SU-DHL-6 (cell line): ENCODE results near the gene HSD17B2.

Experiments used
- H2AFZ ChIP-seq: fragments of 200-600 bp; sonication (generic); 2 replicates; pipeline ENCODE4 v1.6.1; 2014; ENCODE audit warnings: low read depth, mild to moderate bottlenecking, moderate library complexity, mixed read lengths, antibody characterized with exemption, low read length; ENCODE audit not compliant: severe bottlenecking
- H3F3A ChIP-seq: fragments of 200-600 bp; shearing (Covaris generic); 2 replicates; pipeline ENCODE4 v1.6.0; 2016; ENCODE audit warnings: antibody characterized with exemption, mild to moderate bottlenecking; ENCODE audit not compliant: insufficient read depth
- H3K27ac ChIP-seq: fragments of 200-600 bp; sonication (generic); 2 replicates; pipeline ENCODE4 v1.5.1; 2016; ENCODE audit warnings: low read depth, mild to moderate bottlenecking, low read length, moderate library complexity, mixed read lengths
- H3K27me3 ChIP-seq: fragments of 200-600 bp; sonication (generic), shearing (Covaris generic); 2 replicates; pipeline ENCODE4 v1.6.0; 2014; ENCODE audit warnings: mild to moderate bottlenecking, low read length
- H3K36me3 ChIP-seq: fragments of 200-600 bp; sonication (generic); 2 replicates; pipeline ENCODE4 v1.6.1; 2014; ENCODE audit warnings: mild to moderate bottlenecking, low read length, mixed read lengths
- H3K4me2 ChIP-seq: fragments of 300-600, 200-600 bp; shearing (Covaris generic), sonication (generic); 2 replicates; pipeline ENCODE4 v1.6.0; 2014; ENCODE audit warnings: low read length, low read depth, mild to moderate bottlenecking; ENCODE audit not compliant: poor library complexity, severe bottlenecking
- H3K4me3 ChIP-seq: fragments of 200-600 bp; sonication (generic); 2 replicates; pipeline ENCODE4 v1.5.1; 2014; ENCODE audit warnings: antibody characterized with exemption, low read length, mild to moderate bottlenecking, mixed read lengths; ENCODE audit not compliant: insufficient read depth, poor library complexity, severe bottlenecking
- H3K79me2 ChIP-seq: fragments of 200-600 bp; sonication (generic); 2 replicates; pipeline ENCODE4 v1.6.1; 2014; ENCODE audit warnings: mild to moderate bottlenecking, low read length, moderate library complexity; ENCODE audit not compliant: insufficient read depth
- H3K9ac ChIP-seq: fragments of 200-600 bp; sonication (generic); 2 replicates; pipeline ENCODE4 v1.7.0; 2014; ENCODE audit warnings: mild to moderate bottlenecking, low read length
- H3K9me2 ChIP-seq: fragments of 200-600 bp; sonication (generic); replicated peaks from 2 replicates; pipeline ENCODE4 v1.6.1; 2014; ENCODE audit warnings: low read length; ENCODE audit not compliant: insufficient read depth
- H3K9me3 ChIP-seq: fragments of 200-600 bp; sonication (generic); 2 replicates; pipeline ENCODE4 v1.6.1; 2014; ENCODE audit warnings: low read length, mixed read lengths; ENCODE audit not compliant: insufficient read depth
- H4K20me1 ChIP-seq: fragments of 200-600 bp; sonication (generic); 2 replicates; pipeline ENCODE4 v1.6.1; 2014; ENCODE audit warnings: low read depth, mild to moderate bottlenecking, antibody characterized with exemption, low read length, moderate library complexity, mixed read lengths
- EZH2phosphoT487 ChIP-seq: fragments of 200-600 bp; sonication (generic), shearing (Covaris generic); conservative IDR thresholded peaks from 2 replicates; pipeline ENCODE4 v1.6.1; 2018; ENCODE audit warnings: mild to moderate bottlenecking, antibody characterized with exemption, low read length, moderate library complexity, mixed read lengths
- TF ChIP-seq, protein P1 (sequence below): fragments of 200-600 bp; sonication (generic); IDR thresholded peaks from one replicate; pipeline ENCODE4 v1.5.1; 2017; ENCODE audit warnings: antibody characterized with exemption, mild to moderate bottlenecking, low read length, moderate library complexity; ENCODE audit not compliant: insufficient read depth, poor library complexity, severe bottlenecking

Gene HSD17B2

DNA sequence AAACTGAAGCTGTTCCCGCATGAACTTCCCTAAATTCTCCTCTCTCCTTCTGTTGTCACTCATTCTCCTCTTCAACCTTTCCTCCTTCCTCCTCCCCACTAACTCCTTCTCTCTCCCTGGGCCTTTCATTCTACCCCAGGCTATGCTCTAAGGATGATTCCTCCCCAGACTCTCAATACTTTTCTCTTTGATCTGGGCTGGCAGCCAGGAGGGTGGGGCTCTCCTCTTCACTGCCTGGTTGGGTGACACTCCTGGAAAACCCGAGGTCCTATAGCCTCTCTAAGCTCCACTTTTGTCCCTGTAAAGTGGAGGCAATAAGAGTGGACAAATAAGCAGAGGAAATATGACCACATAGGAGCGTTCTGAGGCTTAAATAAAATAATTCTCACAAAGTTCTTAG is 46.2 kb downstream of the HSD17B2 start:
- H3K79me2 ChIP-seq = no peaks in the 10 kb centered on the region
- no peaks in the 10 kb centered on the region for H3F3A ChIP-seq
- no peak overlapping the region for H3K27ac ChIP-seq
- TF ChIP-seq EZH2phosphoT487 = no peak
- no peak overlapping the region for H3K9ac ChIP-seq
- no peaks in the 10 kb centered on the region for H3K9me3 ChIP-seq
- H3K36me3 ChIP-seq = no peaks in the 10 kb centered on the region
- H3K27me3 ChIP-seq = no peaks in the 10 kb centered on the region
- H3K9me2 ChIP-seq = no peaks in the 10 kb centered on the region
- no peak overlapping the region for H2AFZ ChIP-seq
- no peak overlapping the region for H3K4me3 ChIP-seq
- H4K20me1 ChIP-seq = no peaks in the 10 kb centered on the region
- no peak overlapping the region for H3K4me2 ChIP-seq

DNA sequence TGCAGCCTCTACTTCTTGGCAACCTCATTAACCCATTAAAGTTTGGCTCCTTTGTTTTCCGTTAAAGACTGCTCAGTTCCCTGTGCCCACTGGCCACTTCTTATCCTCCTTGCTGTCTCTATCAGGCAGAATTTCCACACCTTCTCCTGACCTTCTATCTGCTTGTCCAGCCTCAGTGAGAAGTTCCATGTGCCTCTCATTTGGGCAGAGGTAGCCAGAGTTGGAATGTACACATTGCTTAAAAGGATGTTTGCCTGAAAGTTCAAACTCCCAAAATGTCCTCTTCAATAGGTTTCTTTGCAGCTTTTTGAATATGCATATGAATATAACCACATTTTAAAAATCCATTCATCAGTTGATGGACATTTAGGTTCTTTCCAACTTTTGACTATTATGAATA is 47.0 kb downstream of the HSD17B2 start:
- H3K79me2 ChIP-seq = no peaks in the 10 kb centered on the region
- H3K36me3 ChIP-seq = no peaks in the 10 kb centered on the region
- no peaks in the 10 kb centered on the region for H3K27me3 ChIP-seq
- no peak overlapping the region for H2AFZ ChIP-seq
- no peak overlapping the region for H3K9ac ChIP-seq
- H3K4me2 ChIP-seq = no peak overlapping the region
- no peak for TF ChIP-seq EZH2phosphoT487
- TF ChIP-seq, protein P1, sequence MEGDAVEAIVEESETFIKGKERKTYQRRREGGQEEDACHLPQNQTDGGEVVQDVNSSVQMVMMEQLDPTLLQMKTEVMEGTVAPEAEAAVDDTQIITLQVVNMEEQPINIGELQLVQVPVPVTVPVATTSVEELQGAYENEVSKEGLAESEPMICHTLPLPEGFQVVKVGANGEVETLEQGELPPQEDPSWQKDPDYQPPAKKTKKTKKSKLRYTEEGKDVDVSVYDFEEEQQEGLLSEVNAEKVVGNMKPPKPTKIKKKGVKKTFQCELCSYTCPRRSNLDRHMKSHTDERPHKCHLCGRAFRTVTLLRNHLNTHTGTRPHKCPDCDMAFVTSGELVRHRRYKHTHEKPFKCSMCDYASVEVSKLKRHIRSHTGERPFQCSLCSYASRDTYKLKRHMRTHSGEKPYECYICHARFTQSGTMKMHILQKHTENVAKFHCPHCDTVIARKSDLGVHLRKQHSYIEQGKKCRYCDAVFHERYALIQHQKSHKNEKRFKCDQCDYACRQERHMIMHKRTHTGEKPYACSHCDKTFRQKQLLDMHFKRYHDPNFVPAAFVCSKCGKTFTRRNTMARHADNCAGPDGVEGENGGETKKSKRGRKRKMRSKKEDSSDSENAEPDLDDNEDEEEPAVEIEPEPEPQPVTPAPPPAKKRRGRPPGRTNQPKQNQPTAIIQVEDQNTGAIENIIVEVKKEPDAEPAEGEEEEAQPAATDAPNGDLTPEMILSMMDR = no peak
- H3K9me2 ChIP-seq = no peaks in the 10 kb centered on the region
- H3K9me3 ChIP-seq = no peaks in the 10 kb centered on the region
- H3F3A ChIP-seq = no peaks in the 10 kb centered on the region
- H4K20me1 ChIP-seq = no peaks in the 10 kb centered on the region
- H3K27ac ChIP-seq = no peak overlapping the region
- H3K4me3 ChIP-seq = no peak overlapping the region

DNA sequence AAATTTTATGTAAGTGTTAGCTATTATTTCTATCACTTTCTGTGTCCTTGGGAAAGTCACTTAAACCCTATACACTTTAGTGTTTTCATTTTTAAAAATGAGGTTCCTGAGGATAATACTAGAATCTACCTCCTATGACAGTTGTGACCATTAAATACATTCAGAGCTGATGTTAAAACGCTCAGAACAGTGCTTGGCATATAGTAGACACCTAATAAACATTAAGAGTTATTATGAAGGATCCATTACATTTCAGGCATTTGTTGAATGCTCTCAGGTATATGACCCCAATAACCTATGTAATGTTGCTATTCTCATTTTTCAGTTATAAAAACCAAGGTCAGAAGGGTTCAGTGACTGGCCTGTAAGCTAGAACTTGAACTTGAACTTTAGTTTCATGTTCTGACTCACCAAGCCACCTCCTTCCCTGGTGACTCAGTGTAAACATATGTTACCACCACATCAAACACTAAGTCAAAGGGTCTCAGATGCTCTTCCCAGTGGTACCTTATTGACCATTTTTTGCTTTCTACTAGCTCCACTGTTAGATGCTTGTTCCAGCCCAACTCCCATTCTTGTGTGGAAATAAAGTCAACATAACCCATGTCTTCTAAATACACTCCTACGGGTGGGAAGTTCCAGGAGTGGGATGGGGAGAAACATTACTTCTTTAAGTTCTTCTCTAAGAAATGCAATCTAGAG is 47.6 kb downstream of the HSD17B2 start:
- Histone ChIP-seq H3K9me2 (no peaks in the 10 kb centered on the region), H4K20me1 (no peaks in the 10 kb centered on the region), H3K27me3 (no peaks in the 10 kb centered on the region), H3F3A (no peaks in the 10 kb centered on the region), H3K4me3 (no peak overlapping the region), H3K27ac (no peak overlapping the region), H3K36me3 (no peaks in the 10 kb centered on the region), H3K9me3 (no peaks in the 10 kb centered on the region), H3K9ac (no peak overlapping the region), H3K4me2 (no peak overlapping the region), H2AFZ (no peak overlapping the region), H3K79me2 (no peaks in the 10 kb centered on the region)
- no peak for TF ChIP-seq EZH2phosphoT487
- TF ChIP-seq, protein P1 = no peak

DNA sequence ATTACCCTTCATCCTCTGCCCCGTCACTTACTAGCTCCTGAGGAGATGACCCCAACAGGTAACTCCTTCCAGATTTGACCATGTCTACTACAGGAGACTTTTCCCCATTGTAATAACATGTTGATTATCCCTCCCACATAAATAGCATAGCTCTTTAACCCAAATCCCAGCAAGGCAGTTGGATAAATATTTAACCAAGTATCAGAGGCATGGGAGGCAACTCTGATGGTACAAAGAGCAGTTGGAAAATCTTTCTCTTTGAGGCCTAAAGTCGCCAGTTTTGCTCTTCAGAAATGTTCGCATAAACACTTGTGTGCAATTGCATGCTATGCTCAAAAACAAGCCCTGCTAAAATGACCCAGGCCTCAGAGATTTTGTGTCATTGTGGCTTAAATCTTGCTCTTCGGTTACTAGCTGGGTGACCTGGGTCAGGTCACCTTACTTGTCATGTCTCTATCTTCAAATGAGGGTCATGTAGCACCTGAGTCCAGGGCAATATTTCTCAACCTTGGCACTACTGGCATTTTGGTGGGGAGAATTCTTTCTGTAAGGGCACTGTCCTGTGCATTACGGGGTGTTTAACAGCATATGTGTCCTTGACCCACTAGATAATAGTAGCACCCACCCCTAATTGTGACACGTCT is 48.8 kb downstream of the HSD17B2 start:
- no peak overlapping the region for H3K9ac ChIP-seq
- H3K27ac ChIP-seq = no peak overlapping the region
- H3K79me2 ChIP-seq = no peaks in the 10 kb centered on the region
- no peaks in the 10 kb centered on the region for H3K36me3 ChIP-seq
- no peak overlapping the region for H2AFZ ChIP-seq
- H3K9me2 ChIP-seq = no peaks in the 10 kb centered on the region
- no peaks in the 10 kb centered on the region for H3K9me3 ChIP-seq
- H3F3A ChIP-seq = no peaks in the 10 kb centered on the region
- no peaks in the 10 kb centered on the region for H3K27me3 ChIP-seq
- no peaks in the 10 kb centered on the region for H4K20me1 ChIP-seq
- TF ChIP-seq, protein P1 = no peak
- no peak for TF ChIP-seq EZH2phosphoT487
- no peak overlapping the region for H3K4me2 ChIP-seq
- no peak overlapping the region for H3K4me3 ChIP-seq
